Measurements from ENCODE around the gene KBTBD6.
"Not testable (repeated sequence)": the region's sequence is repeated elsewhere in the genome, so short reads cannot be mapped to it uniquely, and the experiment has no call there.

KBTBD6 gene

DNA sequence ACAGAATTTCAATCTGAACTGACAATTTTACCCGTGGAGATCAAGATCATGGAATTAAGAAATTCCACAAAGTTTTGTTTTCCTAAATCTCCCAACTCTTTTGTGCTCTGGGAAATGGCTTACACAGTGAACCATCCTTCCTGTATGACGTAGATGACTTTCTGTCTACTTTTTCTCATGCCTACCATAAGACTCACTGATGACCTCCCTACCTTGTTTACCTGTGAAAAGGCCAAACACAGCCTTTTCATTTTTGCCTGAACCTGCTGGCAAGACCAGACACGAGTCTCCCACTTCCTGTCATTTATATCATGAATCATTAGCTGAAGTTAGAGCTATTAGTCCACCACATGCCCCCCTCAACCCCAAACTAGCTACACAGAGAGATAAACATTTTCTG, 4.6 kb upstream of the KBTBD6 start:
- no peak for DNase-seq
- intact Hi-C loops (cut with DNase I): no loop called here

DNA sequence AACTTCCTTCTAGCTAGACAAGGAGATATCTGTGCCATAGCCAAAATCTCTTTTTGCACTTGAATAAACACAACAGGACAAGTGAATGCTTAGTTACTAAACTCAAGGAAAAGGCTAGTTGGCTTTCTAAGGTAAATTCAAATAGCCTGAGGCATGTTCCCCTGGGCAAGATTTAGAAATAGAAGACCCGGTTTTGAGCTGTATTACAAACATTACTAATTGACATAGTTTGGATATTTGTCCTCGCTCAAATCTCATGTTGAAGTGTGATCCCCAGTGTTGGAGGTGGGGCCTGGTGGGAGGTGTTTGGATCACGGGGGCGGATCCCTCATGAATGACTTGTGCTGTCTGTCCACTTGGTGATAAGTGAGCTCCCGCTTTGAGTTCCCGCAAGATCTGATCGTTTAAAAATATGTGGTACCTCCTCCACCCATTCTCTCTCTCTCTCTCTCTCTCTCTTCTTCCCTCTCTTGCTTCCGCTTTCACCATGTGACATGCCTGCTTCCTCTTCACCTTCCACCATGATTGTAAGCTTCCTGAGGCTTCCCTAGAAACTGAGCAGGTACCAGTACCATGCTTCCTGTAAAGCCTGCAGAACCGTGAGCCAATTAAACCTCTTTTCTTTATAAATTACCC, 3.9 kb upstream of the KBTBD6 start:
- no peak for DNase-seq
- intact Hi-C loops (cut with DNase I): no loop called here

DNA sequence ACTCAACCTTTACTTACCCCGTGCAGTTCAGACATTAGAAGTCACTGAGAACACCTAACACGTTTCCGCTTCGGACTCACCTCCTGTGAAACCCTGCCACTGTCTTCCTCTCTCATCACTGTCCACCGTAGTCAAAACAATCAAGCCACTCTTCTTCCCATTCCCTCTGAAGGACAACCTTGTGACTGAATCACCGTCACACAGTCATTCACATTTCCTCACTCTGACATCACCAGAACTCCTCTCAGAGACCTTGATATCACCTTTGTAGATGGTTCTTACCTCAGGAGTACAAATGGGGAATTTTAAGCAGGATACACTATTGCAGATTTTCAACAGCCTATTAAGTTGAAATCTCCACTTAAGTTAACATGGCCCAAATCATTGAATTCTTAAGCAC, 1.3 kb upstream of the KBTBD6 start:
- DNase-seq: no peak
- intact Hi-C loops (cut with DNase I): loop anchor here (2.0 to 5.0 kb wide), 2 partner anchors 128 to 213 kb away; partner anchors contain the start of gene MTRF1

DNA sequence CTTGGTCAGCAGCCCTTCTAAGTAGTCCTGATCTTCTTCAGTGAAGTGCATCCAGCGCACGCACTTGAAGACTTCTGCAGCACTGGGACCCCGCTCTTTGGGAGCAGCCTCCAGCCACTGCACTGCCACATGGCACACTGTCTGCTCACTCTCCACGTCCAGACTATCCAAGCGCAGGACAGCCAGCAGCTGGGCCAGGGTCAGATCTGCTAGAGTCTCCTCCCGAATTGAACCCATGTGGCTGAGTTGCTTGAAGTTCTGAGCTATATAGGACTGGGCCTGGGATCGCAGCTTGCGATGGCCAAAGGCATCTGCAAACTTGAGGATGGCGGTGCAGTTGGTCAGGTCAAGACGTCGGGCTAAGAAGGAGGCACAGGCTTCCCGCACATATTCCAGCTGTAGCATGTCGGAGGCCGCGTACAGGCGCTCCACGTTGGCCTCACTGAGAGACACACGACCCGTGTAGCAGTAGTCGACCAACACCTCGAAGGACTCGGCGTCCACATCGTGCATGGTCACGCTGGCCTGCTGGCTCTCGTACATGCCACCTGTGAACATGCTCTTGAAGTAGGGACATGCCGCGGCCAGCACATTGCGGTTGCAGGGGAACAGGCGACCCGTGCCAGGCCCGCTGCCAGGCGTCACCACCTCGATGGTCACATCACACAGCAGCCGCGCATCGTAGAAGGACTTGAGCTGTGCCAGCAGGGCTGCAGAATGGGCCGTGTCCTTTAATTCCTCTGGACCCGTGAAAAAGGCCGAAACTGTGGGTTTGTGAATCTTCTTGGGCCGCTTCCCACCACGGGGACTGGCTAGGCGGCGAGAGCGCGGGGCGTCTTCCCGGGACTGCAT, 716 bp downstream of the KBTBD6 start:
- DNase-seq: peak in 1 of 10 donors; percentile 68
- intact Hi-C loops (cut with DNase I): loop anchor here (1.0 to 5.0 kb wide), 4 partner anchors 62 to 211 kb away; partner anchors contain the start of genes KBTBD7 and MTRF1

DNA sequence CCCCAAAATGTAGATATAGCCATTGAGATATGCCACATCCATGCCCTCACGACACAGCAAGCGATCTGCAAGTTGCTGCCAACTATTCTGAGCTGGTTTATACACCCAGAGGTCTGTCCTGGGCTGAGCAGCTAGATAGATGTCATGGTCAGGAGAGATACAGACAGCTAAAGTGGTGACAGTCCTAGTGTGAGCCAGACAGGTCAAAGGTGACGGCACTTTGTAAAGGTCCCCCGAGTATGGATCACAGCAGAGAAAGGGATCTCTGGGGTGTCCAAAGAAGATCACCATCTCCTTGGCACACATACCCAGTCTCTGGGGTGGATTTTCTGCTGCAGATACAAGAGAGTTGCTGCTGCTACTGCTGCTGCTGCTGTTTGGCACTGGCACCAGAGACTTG, 1.4 kb downstream of the KBTBD6 start:
- intact Hi-C loops (cut with DNase I): loop anchor here (5.0 kb wide), 1 partner anchor 131 kb away; the partner anchor contains the start of gene MTRF1
- not testable (repeated sequence) for DNase-seq

DNA sequence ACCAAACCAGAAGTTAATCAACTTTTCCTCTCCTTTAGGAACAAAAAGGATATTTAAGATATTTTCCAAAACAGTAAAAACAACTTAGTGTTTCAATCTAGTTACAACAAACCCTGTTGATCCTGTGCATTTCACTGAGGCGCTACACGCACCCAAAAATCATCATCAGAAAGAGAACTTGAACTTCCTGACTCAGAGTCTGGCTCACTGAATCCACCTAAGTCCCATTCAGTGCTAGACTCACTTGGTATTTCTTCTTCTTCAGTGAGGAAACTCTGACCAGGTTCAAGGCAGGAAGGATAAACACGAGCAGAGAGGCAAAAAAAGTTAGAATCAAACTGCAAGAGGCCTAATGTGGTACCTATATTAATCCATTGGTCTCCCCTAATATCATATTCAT, 2.2 kb downstream of the KBTBD6 start:
- no peak for DNase-seq
- intact Hi-C loops (cut with DNase I): loop anchor here (5.0 kb wide), 1 partner anchor 132 kb away; the partner anchor contains the start of gene MTRF1

DNA sequence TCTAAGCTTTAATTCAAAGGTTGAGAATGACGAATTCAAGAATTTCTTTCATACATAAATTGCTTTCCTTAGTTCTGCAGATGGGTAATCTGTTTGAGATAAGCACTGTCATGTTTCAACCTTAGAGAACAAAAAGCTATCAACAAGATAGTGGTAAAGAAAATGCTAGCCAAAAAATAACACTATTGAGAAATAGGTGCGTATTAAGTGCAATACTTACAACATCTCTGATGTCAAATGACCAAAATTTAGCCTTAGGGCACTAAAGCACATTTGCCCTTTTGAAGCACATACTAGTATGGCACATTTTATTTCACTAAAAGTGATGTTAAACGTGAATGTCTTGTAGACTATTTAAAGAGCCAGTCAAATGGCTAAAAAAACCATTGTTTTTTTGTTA, 4.9 kb downstream of the KBTBD6 start:
- intact Hi-C loops (cut with DNase I): loop anchor here (5.0 kb wide), 1 partner anchor 50 kb away; no protein-coding TSS in a partner anchor
- no peak for DNase-seq

DNA sequence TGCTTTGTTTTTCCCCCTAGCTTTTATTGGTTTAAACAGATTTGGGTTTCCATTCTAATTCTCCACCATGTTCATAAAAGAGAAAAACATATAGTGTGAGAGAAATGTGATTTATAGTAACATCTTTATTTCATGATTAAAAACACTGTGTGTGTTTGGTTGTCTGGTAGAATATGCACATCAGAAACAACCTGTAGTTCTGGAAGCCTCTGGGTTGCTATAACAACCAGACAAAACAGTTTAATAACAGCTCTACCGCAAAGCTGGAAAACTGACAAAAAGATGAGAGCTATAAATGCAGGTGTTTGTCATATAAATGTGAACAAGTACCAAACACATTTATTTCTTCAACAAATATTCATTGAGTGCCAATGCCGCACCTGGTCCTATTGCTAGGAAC, 9.8 kb downstream of the KBTBD6 start:
- intact Hi-C loops (cut with DNase I): no loop called here

DNA sequence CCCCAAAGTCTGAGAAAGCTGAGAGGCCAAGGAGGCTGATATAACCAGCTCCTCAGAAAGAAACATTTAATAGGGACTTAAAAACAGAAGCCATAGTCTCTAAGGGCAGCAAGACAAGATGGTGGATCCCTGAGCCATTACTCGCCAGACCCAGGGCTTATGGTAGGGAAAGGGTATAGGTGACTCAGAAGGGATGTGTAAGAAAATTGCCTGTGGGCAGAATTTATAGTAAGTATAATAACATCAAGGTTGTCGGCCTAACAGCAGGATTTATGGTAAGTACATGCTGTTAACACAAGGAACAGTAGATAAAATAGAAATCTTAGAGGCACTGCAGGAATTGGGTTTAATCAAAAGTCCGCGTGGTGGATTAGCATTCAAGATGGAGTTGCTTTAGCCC, 14.7 kb downstream of the KBTBD6 start:
- intact Hi-C loops (cut with DNase I): no loop called here
- no peak for DNase-seq

More for the DNA sequence above, 9.8 kb downstream of the KBTBD6 start:
- no peak for DNase-seq

DNA sequence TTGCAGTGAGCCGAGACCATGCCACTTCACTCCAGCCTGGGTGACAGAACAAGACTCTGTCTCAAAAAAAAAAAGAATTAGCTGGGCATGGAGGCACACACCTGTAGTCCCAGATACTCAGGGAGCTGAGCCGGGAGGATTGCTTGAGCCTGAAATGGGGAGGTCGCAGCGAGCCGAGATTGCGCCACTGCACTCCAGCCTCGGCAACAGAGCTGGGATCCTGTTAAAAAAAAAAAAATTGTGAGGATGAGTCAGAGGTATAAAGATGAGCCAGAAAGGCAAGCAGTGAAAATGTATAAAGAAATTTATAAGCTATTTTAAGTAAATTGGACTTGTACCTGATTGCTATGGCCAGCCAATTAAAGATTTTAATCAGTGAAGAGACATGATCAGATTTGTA, 21.1 kb downstream of the KBTBD6 start:
- intact Hi-C loops (cut with DNase I): no loop called here
- no peak for DNase-seq

DNA sequence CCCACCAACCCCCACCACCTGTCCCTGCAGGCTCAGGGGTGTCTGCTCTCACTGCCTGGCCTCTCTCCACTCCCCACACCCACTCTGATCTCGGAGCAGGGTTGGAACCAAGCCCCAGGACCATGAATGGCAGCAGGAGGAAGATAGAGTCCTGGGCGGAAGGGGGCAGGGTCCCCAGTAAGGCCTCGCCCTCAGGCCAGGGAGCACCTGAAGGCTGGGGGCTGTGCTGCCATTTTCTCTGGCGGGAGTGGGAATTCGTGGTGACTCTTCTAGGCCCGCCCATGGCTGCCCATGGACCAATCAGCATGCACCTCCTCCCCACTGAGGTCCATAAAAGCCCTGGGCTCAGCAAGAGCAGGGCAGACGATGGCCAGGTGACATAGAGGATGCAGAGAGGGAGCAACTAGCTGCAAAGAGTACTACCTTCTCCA, 25.0 kb downstream of the KBTBD6 start:
- DNase-seq: no peak
- intact Hi-C loops (cut with DNase I): no loop called here

DNA sequence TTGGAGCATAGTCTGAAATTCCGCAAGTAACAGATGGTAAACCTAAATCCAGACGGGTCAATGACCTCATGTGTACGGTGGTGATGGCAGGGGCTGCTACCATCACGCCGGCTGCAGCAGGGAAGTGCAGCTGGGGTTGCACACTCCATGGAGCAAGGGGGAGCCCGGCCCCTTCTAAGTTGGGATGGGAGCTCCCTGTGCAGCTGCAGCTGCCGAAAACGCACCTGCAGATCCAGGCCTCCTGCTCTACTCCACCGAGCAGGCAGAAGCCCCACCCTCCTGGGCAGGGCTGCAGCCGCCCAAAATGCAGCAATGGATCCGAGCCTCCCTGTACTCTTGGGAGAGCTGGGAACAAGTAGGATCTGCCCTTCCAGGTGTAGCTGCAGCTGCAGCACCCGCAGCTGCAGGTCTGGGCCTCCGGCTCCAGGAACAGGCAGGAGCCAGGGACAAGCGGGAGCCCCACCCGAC, 25.5 kb downstream of the KBTBD6 start:
- intact Hi-C loops (cut with DNase I): no loop called here
- no peak for DNase-seq

DNA sequence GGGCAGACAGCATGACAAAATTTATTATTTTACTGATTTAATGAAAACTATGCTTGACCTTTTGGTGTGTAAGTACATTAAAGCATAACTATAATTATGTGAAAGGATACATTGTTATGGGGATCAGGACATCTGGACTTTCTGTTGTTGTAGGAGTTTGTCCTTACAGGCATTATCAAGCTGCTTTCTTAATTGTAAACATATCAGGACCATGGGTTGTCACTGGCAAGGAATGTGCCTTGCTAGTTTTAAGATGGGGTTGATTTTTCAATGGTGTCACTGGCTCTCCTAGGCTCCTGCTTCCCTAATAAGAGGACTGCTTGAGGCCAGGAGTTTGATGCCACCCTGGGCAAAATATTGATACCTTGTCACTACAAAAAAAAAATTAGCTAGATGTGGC, 32.6 kb downstream of the KBTBD6 start:
- DNase-seq: no peak
- intact Hi-C loops (cut with DNase I): no loop called here

DNA sequence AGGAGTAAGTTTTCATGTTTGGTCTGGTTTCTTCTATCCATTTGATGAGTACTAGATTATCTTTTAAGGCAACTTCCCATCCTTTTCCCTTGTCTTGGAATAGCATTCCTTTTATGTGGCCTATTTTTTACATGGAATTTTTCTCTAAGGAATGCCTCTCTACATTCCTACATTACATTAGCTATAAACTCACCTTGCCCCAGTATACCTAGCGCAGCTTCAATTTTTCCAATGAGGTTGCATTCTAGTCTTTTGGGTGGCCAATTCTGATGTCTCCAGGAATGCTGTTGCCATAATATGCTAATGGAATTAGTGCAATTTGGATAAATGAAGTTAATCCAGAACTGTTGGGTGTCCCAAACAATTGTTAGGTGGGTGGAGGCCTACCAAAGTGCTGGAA, 33.8 kb downstream of the KBTBD6 start:
- no peak for DNase-seq
- intact Hi-C loops (cut with DNase I): no loop called here

DNA sequence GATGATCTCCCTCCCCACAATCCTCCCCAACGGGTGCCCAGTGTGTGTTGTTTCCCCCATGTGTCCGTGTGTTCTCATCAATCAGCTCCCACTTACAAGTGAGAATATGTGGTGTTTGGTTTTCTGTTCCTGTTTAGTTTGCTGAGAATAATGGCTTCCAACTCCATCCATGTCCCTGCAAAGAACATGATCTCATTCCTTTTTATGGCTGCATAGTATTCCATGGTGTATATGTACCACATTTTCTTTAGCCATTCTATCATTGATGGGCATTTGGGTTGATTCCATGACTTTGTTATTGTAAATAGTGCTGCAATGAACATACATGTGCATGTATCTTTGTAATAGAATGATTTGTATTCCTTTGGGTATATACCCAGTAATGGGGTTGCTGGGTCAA, 36.9 kb downstream of the KBTBD6 start:
- intact Hi-C loops (cut with DNase I); DNase-seq: not testable (repeated sequence)

DNA sequence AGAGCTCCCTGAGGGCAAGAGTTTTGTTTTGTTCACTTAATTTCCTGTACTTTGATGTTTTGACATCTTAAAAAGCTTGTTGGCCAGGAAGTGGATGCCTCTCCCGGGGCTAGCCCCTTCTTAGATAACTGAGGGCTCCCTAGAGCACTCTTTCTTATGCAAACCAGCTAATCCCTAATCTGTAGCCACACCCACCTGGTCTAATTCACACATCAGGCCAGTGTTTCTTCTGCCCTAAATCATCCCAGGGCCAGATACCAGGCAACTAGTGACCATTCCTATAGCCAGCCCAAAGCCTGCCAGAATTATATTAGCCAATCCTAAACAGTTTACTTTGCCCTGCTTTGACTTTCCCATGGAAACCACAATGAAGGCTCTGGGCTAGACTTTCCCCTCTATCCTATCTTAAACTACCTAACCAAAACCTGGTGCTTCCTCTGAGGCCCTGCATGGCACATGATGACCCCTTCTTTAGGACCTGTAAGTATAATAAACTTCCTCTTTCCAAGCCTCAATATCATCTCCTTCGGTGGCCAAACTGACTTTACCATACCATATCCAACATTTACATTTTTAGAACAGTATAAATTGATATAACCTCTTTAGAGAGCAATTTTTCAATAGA, 46.5 kb downstream of the KBTBD6 start:
- DNase-seq: no peak
- intact Hi-C loops (cut with DNase I): no loop called here

DNA sequence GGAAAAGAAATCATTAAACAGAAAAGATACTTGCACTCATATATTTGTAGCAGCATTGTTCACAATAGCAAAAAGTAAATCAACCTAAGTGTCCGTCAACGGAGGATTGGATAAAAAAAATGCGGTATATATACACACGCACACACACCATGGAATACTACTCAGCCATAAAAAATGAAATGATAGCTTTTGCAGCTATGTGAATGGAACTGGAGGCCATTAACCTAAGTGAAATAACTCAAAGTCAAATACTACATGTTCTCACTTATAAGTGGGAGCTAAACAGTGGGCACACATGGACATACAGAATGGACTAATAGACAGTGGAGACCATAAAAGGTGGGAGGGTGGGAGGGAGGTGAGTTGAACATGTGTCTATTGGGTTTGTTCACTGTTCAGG, 52.9 kb downstream of the KBTBD6 start:
- DNase-seq: no peak
- intact Hi-C loops (cut with DNase I): loop anchor here (5.0 kb wide), 1 partner anchor 48 kb away; no protein-coding TSS in a partner anchor

Measured in posterior cingulate gyrus (tissue), 11 donors.